ENCODE results near the gene SHLD2.
"Not testable (repeated sequence)": the region's sequence is repeated elsewhere in the genome, so short reads cannot be mapped to it uniquely, and the experiment has no call there.

Gene SHLD2

DNA sequence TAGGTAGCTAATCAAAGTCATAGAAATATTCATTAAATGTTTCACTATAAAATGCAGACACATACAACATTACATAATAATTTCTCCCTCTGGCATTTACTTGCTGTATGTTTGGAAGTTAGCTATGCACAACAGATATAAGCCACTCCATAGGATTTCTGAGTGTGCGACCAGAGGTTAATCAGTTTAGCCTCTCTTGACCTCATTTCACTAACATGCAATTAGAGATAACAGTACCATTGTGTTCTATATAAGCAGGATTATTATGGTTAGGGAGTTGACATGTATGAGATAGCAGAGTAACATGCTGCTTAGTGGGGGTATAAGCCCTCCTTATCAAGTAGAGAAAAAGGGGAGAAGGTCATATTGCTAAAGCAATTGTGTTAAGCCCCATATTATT, 26.7 kb upstream of the SHLD2 start:
- no peak overlapping the region for H3K4me3 ChIP-seq (ENCODE audit: control insufficient read depth, low read depth, low read length)
- no peak for DNase-seq (ENCODE audit: low read depth)
- TF ChIP-seq, protein P1, sequence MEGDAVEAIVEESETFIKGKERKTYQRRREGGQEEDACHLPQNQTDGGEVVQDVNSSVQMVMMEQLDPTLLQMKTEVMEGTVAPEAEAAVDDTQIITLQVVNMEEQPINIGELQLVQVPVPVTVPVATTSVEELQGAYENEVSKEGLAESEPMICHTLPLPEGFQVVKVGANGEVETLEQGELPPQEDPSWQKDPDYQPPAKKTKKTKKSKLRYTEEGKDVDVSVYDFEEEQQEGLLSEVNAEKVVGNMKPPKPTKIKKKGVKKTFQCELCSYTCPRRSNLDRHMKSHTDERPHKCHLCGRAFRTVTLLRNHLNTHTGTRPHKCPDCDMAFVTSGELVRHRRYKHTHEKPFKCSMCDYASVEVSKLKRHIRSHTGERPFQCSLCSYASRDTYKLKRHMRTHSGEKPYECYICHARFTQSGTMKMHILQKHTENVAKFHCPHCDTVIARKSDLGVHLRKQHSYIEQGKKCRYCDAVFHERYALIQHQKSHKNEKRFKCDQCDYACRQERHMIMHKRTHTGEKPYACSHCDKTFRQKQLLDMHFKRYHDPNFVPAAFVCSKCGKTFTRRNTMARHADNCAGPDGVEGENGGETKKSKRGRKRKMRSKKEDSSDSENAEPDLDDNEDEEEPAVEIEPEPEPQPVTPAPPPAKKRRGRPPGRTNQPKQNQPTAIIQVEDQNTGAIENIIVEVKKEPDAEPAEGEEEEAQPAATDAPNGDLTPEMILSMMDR (IDR thresholded peaks at IDR 0.05; ENCODE audit: control insufficient read depth, insufficient read depth, low read depth, low read length, missing control alignments), result no peak

DNA sequence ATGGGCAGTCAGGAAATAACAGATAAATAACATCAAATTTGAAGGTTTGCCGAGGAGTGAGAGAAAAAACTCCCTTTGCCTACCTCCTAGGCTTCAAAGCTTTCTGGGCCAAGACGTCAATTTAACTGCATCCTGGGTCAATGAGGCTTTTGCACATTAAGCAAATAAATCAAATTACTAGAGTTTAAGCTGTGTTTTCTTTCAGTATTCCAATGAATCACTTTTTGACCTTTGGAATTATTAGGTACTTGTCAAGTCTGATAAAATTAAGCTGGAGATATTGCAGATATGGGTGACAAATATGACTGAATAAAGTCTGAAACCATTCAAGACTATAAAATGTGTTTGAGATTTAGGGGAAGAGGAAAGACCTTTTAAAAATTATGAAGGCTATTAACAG, 22.6 kb upstream of the SHLD2 start:
- DNase-seq (ENCODE audit: low read depth), result no peak
- TF ChIP-seq, protein P1 (IDR thresholded peaks at IDR 0.05; ENCODE audit: control insufficient read depth, insufficient read depth, low read depth, low read length, missing control alignments), result no peak
- H3K4me3 ChIP-seq (ENCODE audit: control insufficient read depth, low read depth, low read length), result no peak overlapping the region

DNA sequence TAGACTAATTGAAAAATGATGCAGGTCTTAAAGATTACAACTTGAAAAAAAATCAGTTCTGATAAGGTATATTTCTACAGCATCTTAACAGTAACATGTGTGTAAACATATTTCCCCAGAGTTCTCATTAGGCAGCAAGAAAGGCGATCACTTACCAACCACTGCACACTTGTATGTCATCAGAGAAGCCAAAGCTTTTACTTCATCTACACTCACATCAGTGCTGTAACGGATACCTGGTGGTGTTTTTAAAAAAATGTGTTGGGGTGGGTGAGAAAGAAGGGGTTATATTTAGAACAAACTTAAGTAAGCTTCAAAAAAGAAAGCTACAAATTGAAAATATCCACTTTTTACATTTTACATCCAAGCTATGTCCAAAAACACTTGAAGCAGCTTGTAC, 18.6 kb upstream of the SHLD2 start:
- DNase-seq (ENCODE audit: low read depth); H3K4me3 ChIP-seq (ENCODE audit: control insufficient read depth, low read depth, low read length): not testable (repeated sequence)

DNA sequence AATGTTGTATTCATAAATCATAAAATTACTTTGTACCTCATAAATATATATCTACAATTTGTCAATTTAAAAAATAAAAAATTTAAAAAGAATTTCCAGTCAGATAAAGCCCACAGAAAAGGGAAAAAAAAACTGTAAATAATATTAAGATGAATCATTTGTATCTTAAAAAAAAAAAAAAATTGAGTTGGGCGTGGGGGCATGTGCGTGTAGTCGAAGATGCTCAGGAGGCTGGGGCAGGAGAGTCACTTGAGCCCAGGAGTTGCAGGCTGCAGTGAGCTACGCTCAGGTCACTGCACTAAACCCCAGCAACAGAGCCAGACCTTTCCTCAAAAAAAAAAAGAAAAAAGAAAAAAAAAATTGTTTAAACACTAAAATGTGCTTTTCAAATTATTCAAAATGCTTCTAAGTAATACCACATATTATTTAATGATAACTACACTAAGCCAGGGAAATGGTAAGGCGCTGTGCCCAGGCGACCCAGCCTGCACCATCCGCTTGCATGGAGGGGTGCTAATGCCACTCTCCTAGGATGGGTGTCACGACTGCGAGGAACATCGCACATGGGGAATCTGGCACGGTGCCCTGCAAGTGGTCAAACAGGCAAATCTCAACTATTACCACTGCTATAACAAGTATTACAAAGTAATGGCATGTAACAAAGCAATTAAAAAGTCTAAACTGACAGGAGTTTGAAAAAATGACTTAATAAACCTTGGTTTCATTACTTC, 15.7 kb upstream of the SHLD2 start:
- DNase-seq (ENCODE audit: low read depth), result no peak
- TF ChIP-seq, protein P1 (IDR thresholded peaks at IDR 0.05; ENCODE audit: control insufficient read depth, insufficient read depth, low read depth, low read length, missing control alignments), result no peak

DNA sequence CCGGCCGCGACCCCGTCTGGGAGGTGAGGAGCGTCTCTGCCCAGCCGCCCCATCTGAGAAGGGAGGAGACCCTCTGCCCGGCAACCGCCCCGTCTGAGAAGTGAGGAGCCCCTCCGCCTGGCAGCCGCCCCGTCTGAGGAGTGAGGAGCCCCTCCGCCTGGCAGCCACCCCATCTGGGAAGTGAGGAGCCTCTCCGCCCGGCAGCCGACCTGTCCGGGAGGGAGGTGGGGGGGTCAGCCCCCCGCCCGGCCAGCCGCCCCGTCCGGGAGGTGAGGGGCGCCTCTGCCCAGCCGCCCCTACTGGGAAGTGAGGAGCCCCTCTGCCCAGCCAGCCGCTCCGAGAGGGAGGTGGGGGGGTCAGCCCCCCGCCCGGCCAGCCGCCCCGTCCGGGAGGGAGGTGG, 14.4 kb upstream of the SHLD2 start:
- DNase-seq (ENCODE audit: low read depth); H3K4me3 ChIP-seq (ENCODE audit: control insufficient read depth, low read depth, low read length): not testable (repeated sequence)

More for the DNA sequence above, 15.7 kb upstream of the SHLD2 start:
- H3K4me3 ChIP-seq (ENCODE audit: control insufficient read depth, low read depth, low read length), result no peak overlapping the region

DNA sequence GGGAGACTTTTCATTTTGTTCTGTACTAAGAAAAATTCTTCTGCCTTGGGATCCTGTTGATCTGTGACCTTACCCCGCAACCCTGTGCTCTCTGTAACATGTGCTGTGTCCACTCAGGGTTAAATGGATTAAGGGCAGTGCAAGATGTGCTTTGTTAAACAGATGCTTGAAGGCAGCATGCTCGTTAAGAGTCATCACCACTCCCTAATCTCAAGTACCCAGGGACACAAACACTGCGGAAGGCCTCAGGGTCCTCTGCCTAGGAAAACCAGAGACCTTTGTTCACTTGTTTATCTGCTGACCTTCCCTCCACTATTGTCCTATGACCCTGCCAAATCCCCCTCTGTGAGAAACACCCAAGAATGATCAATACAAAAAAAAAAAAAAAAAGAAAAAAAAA, 13.4 kb upstream of the SHLD2 start:
- not testable (repeated sequence) for DNase-seq (ENCODE audit: low read depth); H3K4me3 ChIP-seq (ENCODE audit: control insufficient read depth, low read depth, low read length)

DNA sequence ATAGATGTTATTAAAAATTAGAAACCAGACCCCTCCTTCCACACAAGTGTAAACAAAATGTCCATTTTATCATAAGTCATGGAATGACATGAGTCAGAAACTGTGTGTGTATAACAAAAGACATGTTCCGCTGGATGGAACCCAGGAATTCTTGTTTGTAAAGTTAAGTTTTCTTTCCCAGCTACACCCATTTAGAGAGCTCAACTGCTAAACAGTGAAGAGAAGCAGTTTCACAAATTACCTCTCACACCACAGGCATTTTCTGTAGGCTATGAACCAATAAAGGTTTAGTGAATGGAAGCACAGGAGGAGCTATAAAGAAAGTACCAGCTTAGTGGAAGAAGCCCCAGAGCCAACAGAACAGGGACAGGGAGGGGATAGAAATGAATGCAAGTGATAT, 12.8 kb upstream of the SHLD2 start:
- not testable (repeated sequence) for DNase-seq (ENCODE audit: low read depth); H3K4me3 ChIP-seq (ENCODE audit: control insufficient read depth, low read depth, low read length)

DNA sequence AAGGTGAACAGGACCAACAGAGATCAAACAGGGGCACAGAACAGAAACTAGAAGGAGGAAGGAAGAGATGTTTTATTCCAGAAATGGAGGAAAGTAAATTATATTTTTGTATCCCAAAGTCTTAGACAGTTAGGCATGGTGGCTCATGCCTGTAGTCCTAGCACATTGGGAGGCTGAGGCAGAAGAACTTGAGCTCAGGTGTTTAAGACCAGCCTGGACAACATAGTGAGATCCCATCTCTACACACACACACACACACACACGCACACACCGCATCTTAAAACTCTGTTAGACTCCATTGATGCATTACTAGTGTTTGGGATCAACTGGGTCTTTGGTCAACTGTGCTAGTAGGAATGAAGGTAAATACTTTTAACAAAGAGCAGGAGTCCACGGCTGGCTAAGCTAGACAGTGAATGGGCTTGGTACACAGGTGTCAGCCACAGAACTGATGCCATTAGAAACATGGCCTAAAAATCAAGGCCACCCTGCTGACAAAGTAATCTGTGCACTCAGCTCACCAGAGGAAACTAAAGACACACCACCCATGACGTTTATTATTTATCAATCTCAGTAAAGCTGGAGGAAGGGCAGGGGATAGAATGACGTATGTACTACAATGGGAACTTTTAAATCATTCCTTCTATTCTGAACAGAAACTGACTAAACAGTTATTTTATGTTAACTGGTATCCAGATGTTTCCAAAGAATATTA, 11.3 kb upstream of the SHLD2 start:
- not testable (repeated sequence) for H3K4me3 ChIP-seq (ENCODE audit: control insufficient read depth, low read depth, low read length); DNase-seq (ENCODE audit: low read depth)

DNA sequence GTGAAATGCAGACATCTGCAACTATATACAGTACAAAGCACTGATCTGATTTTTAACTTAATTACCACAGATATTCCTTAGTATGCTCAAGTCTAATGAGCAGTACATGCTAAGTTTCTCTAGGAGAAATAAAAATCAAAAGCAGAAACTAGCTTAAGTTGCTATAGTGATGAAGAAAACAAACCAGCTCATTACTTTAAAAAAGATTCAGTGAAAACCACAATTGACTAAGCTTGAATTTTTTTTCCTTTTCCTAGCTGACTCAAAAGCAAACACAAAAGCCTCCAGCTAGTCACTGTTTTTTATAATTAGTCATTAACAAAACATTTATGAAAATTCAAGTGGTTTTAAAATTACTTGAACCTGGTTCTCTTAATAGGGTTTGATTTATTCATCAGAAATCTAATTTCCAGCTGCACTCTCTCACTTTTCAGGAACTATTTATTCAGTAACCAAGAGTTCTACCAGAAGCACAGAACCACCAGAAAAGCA, 10.7 kb upstream of the SHLD2 start:
- peak; percentile 59 for DNase-seq (ENCODE audit: low read depth)
- H3K4me3 ChIP-seq (ENCODE audit: control insufficient read depth, low read depth, low read length), result not testable (repeated sequence)

DNA sequence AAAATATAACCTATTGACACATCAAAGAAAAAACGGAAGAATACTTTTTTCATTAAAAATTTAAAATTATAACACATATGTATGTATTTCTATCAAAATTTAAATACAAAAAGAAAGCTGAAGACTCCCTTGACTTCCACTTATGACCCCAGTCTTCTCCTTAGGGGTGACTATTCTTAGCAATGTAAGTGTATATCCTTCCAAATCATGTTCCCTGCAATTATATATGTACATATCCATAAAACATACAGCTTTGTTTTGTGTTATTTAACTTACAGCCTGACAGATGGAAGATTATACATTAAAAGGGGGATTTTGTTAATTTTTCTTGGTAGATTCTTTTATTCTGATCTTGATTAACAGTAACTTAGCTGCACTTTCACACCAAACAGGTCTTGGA, 9.5 kb upstream of the SHLD2 start:
- no peak overlapping the region for H3K4me3 ChIP-seq (ENCODE audit: control insufficient read depth, low read depth, low read length)
- TF ChIP-seq, protein P1 (IDR thresholded peaks at IDR 0.05; ENCODE audit: control insufficient read depth, insufficient read depth, low read depth, low read length, missing control alignments), result no peak
- DNase-seq (ENCODE audit: low read depth), result no peak
